Measurements from ENCODE around the gene ARSG. TPM values are rescaled to one million over a fixed set of nuclear protein-coding genes. Genes with fewer than 3 reads are reported as not detected.

Gene ARSG
- total and polyA plus RNA-seq, 2 of the 13 experiments (the other 11 are each of a cell fraction or from before 2014, with no cell fraction given) = 3.7 to 15.2 TPM

DNA sequence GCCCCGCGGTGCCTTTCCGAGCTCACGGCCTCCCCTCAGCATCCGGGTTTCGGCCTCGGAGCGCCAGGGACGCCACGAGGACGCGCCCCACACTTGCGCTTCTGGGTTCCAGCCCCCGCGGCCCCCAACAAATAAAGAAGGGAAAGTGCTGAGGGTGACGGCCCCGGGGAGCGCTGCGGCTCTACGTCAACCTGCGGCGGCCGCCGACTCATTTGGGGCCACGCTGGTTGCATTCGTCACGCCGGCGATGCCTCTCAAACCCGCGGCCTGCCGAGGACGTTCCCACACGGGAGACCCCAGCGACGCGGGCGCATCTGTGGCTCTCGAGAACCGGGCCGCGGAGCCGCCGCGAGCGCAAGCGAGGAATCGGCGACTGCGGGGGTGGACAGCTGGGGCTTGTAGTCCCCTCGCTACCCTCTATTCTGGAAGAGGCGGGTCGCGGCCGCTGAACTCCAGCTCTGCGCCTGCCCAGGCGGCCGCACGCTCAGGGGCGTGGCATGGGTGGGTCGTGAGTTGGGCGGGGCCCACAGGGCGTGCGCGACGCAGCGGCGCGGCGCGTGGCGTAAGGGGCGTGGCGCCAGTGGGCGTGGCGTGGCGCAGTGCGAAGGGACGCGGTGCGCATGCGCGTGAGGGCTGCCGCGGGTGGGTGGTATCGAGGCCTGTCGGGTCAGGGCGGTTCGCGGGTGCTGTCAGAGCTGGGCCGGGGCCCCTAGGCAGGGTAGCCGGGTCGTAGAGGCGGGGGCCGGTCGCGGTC lies 43.7 kb upstream of the ARSG start, which contains the start of gene AMZ2 (continued):
- TF ChIP-seq, protein P1, sequence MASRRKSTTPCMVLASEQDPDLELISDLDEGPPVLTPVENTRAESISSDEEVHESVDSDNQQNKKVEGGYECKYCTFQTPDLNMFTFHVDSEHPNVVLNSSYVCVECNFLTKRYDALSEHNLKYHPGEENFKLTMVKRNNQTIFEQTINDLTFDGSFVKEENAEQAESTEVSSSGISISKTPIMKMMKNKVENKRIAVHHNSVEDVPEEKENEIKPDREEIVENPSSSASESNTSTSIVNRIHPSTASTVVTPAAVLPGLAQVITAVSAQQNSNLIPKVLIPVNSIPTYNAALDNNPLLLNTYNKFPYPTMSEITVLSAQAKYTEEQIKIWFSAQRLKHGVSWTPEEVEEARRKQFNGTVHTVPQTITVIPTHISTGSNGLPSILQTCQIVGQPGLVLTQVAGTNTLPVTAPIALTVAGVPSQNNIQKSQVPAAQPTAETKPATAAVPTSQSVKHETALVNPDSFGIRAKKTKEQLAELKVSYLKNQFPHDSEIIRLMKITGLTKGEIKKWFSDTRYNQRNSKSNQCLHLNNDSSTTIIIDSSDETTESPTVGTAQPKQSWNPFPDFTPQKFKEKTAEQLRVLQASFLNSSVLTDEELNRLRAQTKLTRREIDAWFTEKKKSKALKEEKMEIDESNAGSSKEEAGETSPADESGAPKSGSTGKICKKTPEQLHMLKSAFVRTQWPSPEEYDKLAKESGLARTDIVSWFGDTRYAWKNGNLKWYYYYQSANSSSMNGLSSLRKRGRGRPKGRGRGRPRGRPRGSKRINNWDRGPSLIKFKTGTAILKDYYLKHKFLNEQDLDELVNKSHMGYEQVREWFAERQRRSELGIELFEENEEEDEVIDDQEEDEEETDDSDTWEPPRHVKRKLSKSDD (CRISPR knock-in tag; IDR thresholded peaks at IDR 0.05; ENCODE audit: low read depth) = peak; percentile 23
- TF ChIP-seq ZNF205 (CRISPR knock-in tag; IDR thresholded peaks at IDR 0.05) = peak; percentile 92; the same call in 1 of the 2 replicates
- peak; percentile 88 for TF ChIP-seq MXD4 (CRISPR knock-in tag; IDR thresholded peaks at IDR 0.05)
- TF ChIP-seq ZNF275 (CRISPR knock-in tag; IDR thresholded peaks at IDR 0.05; ENCODE audit: borderline replicate concordance) = peak; percentile 68
- peak; percentile 93; the same call in 1 of the 2 replicates for TF ChIP-seq ZC3H13 (CRISPR knock-in tag; IDR thresholded peaks at IDR 0.05)
- no peak; the same call in 1 of the 2 replicates for TF ChIP-seq JUN (CRISPR knock-in tag; IDR thresholded peaks at IDR 0.05)
- peak; percentile 97 for TF ChIP-seq DRAP1 (CRISPR knock-in tag; IDR thresholded peaks at IDR 0.05)
- TF ChIP-seq ZNF570 (CRISPR knock-in tag; IDR thresholded peaks at IDR 0.05; ENCODE audit: borderline replicate concordance) = no peak
- peak; percentile 44 for TF ChIP-seq RAD21 (CRISPR knock-in tag; IDR thresholded peaks at IDR 0.05)
- peak; percentile 55 for TF ChIP-seq MED8 (CRISPR knock-in tag; IDR thresholded peaks at IDR 0.05; ENCODE audit: insufficient replicate concordance)
- TF ChIP-seq, protein P2, sequence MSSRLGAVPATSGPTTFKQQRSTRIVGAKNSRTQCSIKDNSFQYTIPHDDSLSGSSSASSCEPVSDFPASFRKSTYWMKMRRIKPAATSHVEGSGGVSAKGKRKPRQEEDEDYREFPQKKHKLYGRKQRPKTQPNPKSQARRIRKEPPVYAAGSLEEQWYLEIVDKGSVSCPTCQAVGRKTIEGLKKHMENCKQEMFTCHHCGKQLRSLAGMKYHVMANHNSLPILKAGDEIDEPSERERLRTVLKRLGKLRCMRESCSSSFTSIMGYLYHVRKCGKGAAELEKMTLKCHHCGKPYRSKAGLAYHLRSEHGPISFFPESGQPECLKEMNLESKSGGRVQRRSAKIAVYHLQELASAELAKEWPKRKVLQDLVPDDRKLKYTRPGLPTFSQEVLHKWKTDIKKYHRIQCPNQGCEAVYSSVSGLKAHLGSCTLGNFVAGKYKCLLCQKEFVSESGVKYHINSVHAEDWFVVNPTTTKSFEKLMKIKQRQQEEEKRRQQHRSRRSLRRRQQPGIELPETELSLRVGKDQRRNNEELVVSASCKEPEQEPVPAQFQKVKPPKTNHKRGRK (CRISPR knock-in tag; IDR thresholded peaks at IDR 0.05) = no peak
- TF ChIP-seq JARID2 (CRISPR knock-in tag; IDR thresholded peaks at IDR 0.05; ENCODE audit: insufficient replicate concordance) = peak; percentile 38
- peak; percentile 83 for TF ChIP-seq ZNF143 (CRISPR knock-in tag; IDR thresholded peaks at IDR 0.05)
- 0 out of 2 replicates have a peak, but pooled peaks have one; percentile 31 for TF ChIP-seq NRL (CRISPR knock-in tag; IDR thresholded peaks at IDR 0.05; ENCODE audit: borderline replicate concordance)
- TF ChIP-seq, protein P3, sequence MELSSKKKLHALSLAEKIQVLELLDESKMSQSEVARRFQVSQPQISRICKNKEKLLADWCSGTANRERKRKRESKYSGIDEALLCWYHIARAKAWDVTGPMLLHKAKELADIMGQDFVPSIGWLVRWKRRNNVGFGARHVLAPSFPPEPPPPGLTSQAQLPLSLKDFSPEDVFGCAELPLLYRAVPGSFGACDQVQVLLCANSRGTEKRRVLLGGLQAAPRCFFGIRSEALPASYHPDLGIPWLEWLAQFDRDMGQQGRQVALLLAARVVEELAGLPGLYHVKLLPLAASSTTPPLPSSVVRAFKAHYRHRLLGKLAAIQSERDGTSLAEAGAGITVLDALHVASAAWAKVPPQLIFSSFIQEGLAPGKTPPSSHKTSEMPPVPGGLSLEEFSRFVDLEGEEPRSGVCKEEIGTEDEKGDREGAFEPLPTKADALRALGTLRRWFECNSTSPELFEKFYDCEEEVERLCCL (CRISPR knock-in tag; IDR thresholded peaks at IDR 0.05; ENCODE audit: borderline replicate concordance) = no peak
